Stomach (tissue), 9 donors: ENCODE results near the gene PLCB4. TPM values are rescaled to one million over a fixed set of nuclear protein-coding genes. Genes with fewer than 3 reads are reported as not detected.

Experiments
- DNase-seq, 2 donors: peaks; one replicate each; pipeline versions ENCODE4 v3.0.0 to v3.0.0-alpha.2; 2013 to 2019
- H3K27ac ChIP-seq, 5 donors: fragments of 200-600 bp in 4 of 5; sonication (generic) in 4 of 5; one replicate each; pipeline ENCODE4 v1.5.1; 2013 to 2019; ENCODE audit warnings: mild to moderate bottlenecking in 1 of 5, moderate library complexity in 1 of 5
- H3K27me3 ChIP-seq, 3 donors: fragments of 200-600 bp; sonication (generic); one replicate each; pipeline ENCODE4 v1.5.1; 2017 to 2019; ENCODE audit warnings: mixed run types in 1 of 3
- H3K36me3 ChIP-seq, 4 donors: fragments of 200-600 bp; sonication (generic); 1 replicate in 3 of 4; 2 replicates in 1 of 4; pipeline ENCODE4 v1.5.1; 2016 to 2019
- H3K4me1 ChIP-seq, 4 donors: fragments of 200-600 bp; sonication (generic); one replicate each; pipeline ENCODE4 v1.5.1; 2016 to 2019
- H3K4me3 ChIP-seq, 4 donors: fragments of 200-600 bp; sonication (generic) in 3 of 4; one replicate each; pipeline ENCODE4 v1.5.1; 2016 to 2019; ENCODE audit warnings: mild to moderate bottlenecking in 1 of 4
- H3K9me3 ChIP-seq, 4 donors: fragments of 200-600 bp; sonication (generic); one replicate each; pipeline ENCODE4 v1.5.1; 2016 to 2019
- EP300 ChIP-seq: sonication (generic); formaldehyde crosslinking; IDR thresholded peaks from one replicate; pipeline ENCODE4 v1.6.1; 2017; ENCODE audit warnings: antibody characterized with exemption
- POLR2A ChIP-seq, 4 donors: fragments of 450-650 bp; IDR thresholded peaks; one replicate each; pipeline ENCODE4 v1.6.1; 2016; ENCODE audit warnings: antibody characterized with exemption in 4 of 4, control low read depth in 2 of 4, mild to moderate bottlenecking in 1 of 4, moderate library complexity in 1 of 4
- POLR2AphosphoS5 ChIP-seq, 3 donors: sonication (generic); formaldehyde crosslinking; IDR thresholded peaks; one replicate each; pipeline ENCODE4 v1.6.1; 2016; ENCODE audit warnings: antibody characterized with exemption in 3 of 3
- WGBS, 5 donors: extraction: QIAGEN DNeasy Blood & Tissue Kit in 3 of 5; methylation state at CpG; one replicate each; pipeline versions ENCODE4 v1.1.5 to v1.1.7; 2013 to 2018; 5-methylcytosine and 5-hydroxymethylcytosine counted together
- intact Hi-C: fragments of 100-400 bp; cut with DNase I; formaldehyde crosslinking; loops from one replicate; pipeline ENCODE4 v1.15.1; 2023; ENCODE audit warnings: low total_unique reads
- polyA plus RNA-seq, 3 donors: library from polyadenylated mRNA; stranded (reverse); fragments of 200-250 nt; gene quantifications; one replicate each; pipeline ENCODE4 v1.2.3, GENCODE V29; 2013
- total RNA-seq, 5 donors: library from RNA; depleted of rRNA; stranded (reverse); fragments of >200 nt; gene quantifications; one replicate each; pipeline versions ENCODE4 v1.1.0 to v1.2.3, GENCODE V29; 2014 to 2016
- TF ChIP-seq, protein P1 (sequence below), 7 experiments: fragments of 450-650 bp in 4 of 7; fragments of 200-600 bp in 3 of 7; sonication (generic) in 3 of 7; IDR thresholded peaks; one replicate each; pipeline ENCODE4 v1.5.1; 2016 to 2019; ENCODE audit warnings: antibody characterized with exemption in 7 of 7, control low read depth in 2 of 7, mild to moderate bottlenecking in 1 of 7
- donor health status: healthy with polysubstance abuse.
- donor health status: Bipolar disorder and iron deficiency.
- donor health status: healthy.

PLCB4 gene
- total and polyA plus RNA-seq, 8 donors, result 5.3 to 29.4 (median 22.3) TPM

DNA sequence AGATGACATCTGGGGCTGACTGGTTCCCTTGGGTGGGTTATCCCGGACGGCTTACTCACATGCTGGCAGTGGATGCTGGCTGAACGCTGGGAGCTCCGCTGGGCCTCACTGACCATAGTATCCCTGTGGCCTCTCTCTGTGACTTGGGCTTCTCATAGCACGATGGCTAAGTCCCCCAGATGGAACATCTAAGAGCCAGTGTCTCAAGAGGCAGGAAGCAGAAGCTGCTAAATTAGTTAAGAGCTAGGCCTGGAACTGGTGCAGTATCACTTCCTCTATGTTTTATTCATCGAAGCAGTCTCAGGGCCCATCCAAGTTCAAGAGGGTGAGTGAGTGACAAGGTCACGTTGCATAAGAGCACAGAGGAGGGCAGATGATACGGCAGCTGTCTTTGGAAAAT is 329.0 kb downstream of the PLCB4 start:
- TF ChIP-seq EP300 (no peak), POLR2AphosphoS5 (IDR thresholded peaks at IDR 0.05) (no peak), POLR2A (IDR thresholded peaks at IDR 0.05) (no peak)
- TF ChIP-seq, protein P1, sequence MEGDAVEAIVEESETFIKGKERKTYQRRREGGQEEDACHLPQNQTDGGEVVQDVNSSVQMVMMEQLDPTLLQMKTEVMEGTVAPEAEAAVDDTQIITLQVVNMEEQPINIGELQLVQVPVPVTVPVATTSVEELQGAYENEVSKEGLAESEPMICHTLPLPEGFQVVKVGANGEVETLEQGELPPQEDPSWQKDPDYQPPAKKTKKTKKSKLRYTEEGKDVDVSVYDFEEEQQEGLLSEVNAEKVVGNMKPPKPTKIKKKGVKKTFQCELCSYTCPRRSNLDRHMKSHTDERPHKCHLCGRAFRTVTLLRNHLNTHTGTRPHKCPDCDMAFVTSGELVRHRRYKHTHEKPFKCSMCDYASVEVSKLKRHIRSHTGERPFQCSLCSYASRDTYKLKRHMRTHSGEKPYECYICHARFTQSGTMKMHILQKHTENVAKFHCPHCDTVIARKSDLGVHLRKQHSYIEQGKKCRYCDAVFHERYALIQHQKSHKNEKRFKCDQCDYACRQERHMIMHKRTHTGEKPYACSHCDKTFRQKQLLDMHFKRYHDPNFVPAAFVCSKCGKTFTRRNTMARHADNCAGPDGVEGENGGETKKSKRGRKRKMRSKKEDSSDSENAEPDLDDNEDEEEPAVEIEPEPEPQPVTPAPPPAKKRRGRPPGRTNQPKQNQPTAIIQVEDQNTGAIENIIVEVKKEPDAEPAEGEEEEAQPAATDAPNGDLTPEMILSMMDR (IDR thresholded peaks at IDR 0.05), result no peak
- Histone ChIP-seq H3K36me3 (peaks cover 3 to 38% (median 31%) of the 10 kb centered on the region in 4 donors), H3K4me1 (peaks cover 0 to 4% (median 3%) of the 10 kb centered on the region in 4 donors), H3K9me3 (no peaks in the 10 kb centered on the region), H3K4me3 (no peak overlapping the region), H3K27ac (no peak overlapping the region), H3K27me3 (no peaks in the 10 kb centered on the region)
- DNase-seq, result peak in 1 of 2 donors; percentile 36
- intact Hi-C loops, result no loop called here
- 73 to 83% (median 78%) methylated on average over 8 of the region's 8 CpGs for WGBS, 5 donors

GRCh38 chr20:9398882-9399281 is 330.0 kb downstream of the PLCB4 start:
- WGBS, 5 donors, result 66 to 92% (median 88%) methylated on average over 4 of the region's 4 CpGs
- intact Hi-C loops, result no loop called here

DNA sequence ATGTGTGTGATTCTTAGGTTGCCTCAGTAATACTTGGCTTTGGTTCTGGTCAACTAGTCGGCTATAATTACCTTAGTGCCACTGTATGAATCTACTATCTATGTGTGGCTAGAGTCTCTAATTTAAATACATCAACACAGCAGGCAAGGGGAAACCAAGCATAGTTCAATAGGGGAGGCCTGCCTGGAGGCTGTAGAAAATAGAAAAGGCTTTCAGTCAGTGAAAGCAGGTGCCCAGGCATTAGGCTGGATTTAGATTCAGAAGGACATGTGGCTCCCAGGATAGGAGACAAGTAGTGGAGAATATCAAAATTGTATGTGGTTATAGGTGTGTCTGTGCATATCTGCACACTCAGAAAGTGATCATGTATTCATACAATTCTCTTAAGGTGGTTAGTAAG is 330.4 kb downstream of the PLCB4 start:
- H3K9me3 ChIP-seq, result no peaks in the 10 kb centered on the region
- no peak overlapping the region for H3K4me3 ChIP-seq
- H3K27me3 ChIP-seq, result no peaks in the 10 kb centered on the region
- intact Hi-C loops, result no loop called here
- WGBS, 5 donors, result 50 to 74% (median 56%) methylated on average over 1 of the region's 1 CpG
- H3K27ac ChIP-seq, result no peak overlapping the region
- no peaks in the 10 kb centered on the region for H3K4me1 ChIP-seq
- DNase-seq, result no peak
- H3K36me3 ChIP-seq, result peaks cover 3 to 42% (median 39%) of the 10 kb centered on the region in 4 donors
- no peak for TF ChIP-seq EP300
- TF ChIP-seq POLR2AphosphoS5 (IDR thresholded peaks at IDR 0.05), result no peak
- TF ChIP-seq, protein P1 (IDR thresholded peaks at IDR 0.05), result no peak
- no peak for TF ChIP-seq POLR2A (IDR thresholded peaks at IDR 0.05)

More at GRCh38 chr20:9398882-9399281, 330.0 kb downstream of the PLCB4 start:
- no peak for TF ChIP-seq POLR2A (IDR thresholded peaks at IDR 0.05)
- no peak for TF ChIP-seq EP300
- TF ChIP-seq, protein P1 (IDR thresholded peaks at IDR 0.05), result no peak
- TF ChIP-seq POLR2AphosphoS5 (IDR thresholded peaks at IDR 0.05), result no peak
- no peaks in the 10 kb centered on the region for H3K27me3 ChIP-seq
- DNase-seq, result no peak
- no peak overlapping the region for H3K4me3 ChIP-seq
- no peaks in the 10 kb centered on the region for H3K9me3 ChIP-seq
- H3K27ac ChIP-seq, result no peak overlapping the region
- no peaks in the 10 kb centered on the region for H3K4me1 ChIP-seq
- H3K36me3 ChIP-seq, result peaks cover 3 to 40% (median 39%) of the 10 kb centered on the region in 4 donors

GRCh38 chr20:9400171-9401025 is 331.5 kb downstream of the PLCB4 start:
- Histone ChIP-seq H3K27ac (no peak overlapping the region), H3K9me3 (no peaks in the 10 kb centered on the region), H3K4me1 (no peaks in the 10 kb centered on the region), H3K4me3 (no peak overlapping the region), H3K27me3 (no peaks in the 10 kb centered on the region), H3K36me3 (peaks cover 3 to 40% (median 36%) of the 10 kb centered on the region in 4 donors)
- TF ChIP-seq, protein P1 (IDR thresholded peaks at IDR 0.05), result no peak
- TF ChIP-seq EP300, result no peak
- TF ChIP-seq POLR2A (IDR thresholded peaks at IDR 0.05), result no peak
- TF ChIP-seq POLR2AphosphoS5 (IDR thresholded peaks at IDR 0.05), result no peak
- intact Hi-C loops, result no loop called here
- 63 to 72% (median 70%) methylated on average over 4 of the region's 4 CpGs for WGBS, 5 donors
- no peak for DNase-seq
